HG03045 (cell line): Measurements from ENCODE around the gene CDC42SE2.
A peak's percentile ranks its signal among the peaks of the same experiment; 100 is the strongest.
"Not testable (repeated sequence)": the region's sequence is repeated elsewhere in the genome, so short reads cannot be mapped to it uniquely, and the experiment has no call there.

ENCODE experiments used
- ATAC-seq: cut with Tn5 transposase; IDR thresholded peaks from one replicate; pipeline ENCODE4 v1.9.1; 2021; ENCODE audit warnings: mild to moderate bottlenecking, moderate library complexity; ENCODE audit not compliant: unreplicated experiment

Gene CDC42SE2

GRCh38 chr5:131250751-131251475 is 12.9 kb upstream of the CDC42SE2 start:
- no peak for ATAC-seq

- ATAC-seq, result peak; percentile 74
Measured at GRCh38 chr5:131252824-131253171, 11.1 kb upstream of the CDC42SE2 start.

- not testable (repeated sequence) for ATAC-seq
Measured at GRCh38 chr5:131254025-131254424, 9.8 kb upstream of the CDC42SE2 start.

GRCh38 chr5:131254741-131255140 is 9.1 kb upstream of the CDC42SE2 start:
- no peak for ATAC-seq

GRCh38 chr5:131256507-131256823 is 7.4 kb upstream of the CDC42SE2 start:
- no peak for ATAC-seq

GRCh38 chr5:131258733-131259132 is 5.1 kb upstream of the CDC42SE2 start:
- no peak for ATAC-seq

- ATAC-seq, result no peak
Measured at GRCh38 chr5:131259326-131259725, 4.5 kb upstream of the CDC42SE2 start.

GRCh38 chr5:131260895-131261294 is 3.0 kb upstream of the CDC42SE2 start:
- no peak for ATAC-seq

GRCh38 chr5:131261483-131261882 is 2.4 kb upstream of the CDC42SE2 start:
- ATAC-seq, result no peak

GRCh38 chr5:131262953-131263541 is 806 bp upstream of the CDC42SE2 start:
- peak; percentile 5 for ATAC-seq

GRCh38 chr5:131264451-131265099 is 722 bp downstream of the CDC42SE2 start:
- ATAC-seq, result peak; percentile 11

GRCh38 chr5:131265311-131265803 is 1.5 kb downstream of the CDC42SE2 start:
- no peak for ATAC-seq

GRCh38 chr5:131266370-131267060 is 2.7 kb downstream of the CDC42SE2 start:
- ATAC-seq, result no peak

- ATAC-seq, result no peak
Measured at GRCh38 chr5:131268758-131269370, 5.0 kb downstream of the CDC42SE2 start.

GRCh38 chr5:131270809-131271208 is 7.0 kb downstream of the CDC42SE2 start:
- no peak for ATAC-seq

GRCh38 chr5:131271888-131272287 is 8.0 kb downstream of the CDC42SE2 start:
- not testable (repeated sequence) for ATAC-seq

GRCh38 chr5:131272307-131272706 is 8.5 kb downstream of the CDC42SE2 start:
- ATAC-seq, result no peak

GRCh38 chr5:131272724-131273123 is 8.9 kb downstream of the CDC42SE2 start:
- no peak for ATAC-seq

GRCh38 chr5:131274326-131275063 is 10.6 kb downstream of the CDC42SE2 start:
- no peak for ATAC-seq

- no peak for ATAC-seq
Measured at GRCh38 chr5:131276072-131276471, 12.2 kb downstream of the CDC42SE2 start.
